Urothelium cell line (cell line): Measurements from ENCODE around the gene GUCY2C.
A peak's percentile ranks its signal among the peaks of the same experiment; 100 is the strongest.

ENCODE experiments used
- DNase-seq: peaks from one replicate; pipeline ENCODE4 v3.0.0; 2011; ENCODE audit warnings: low spot score, mixed read lengths
- FAIRE-seq: peaks from 2 replicates; lab custom pipeline; 2011; peaks lifted over from hg19 to GRCh38; lab: Jason Lieb, UNC

The GUCY2C gene

DNA sequence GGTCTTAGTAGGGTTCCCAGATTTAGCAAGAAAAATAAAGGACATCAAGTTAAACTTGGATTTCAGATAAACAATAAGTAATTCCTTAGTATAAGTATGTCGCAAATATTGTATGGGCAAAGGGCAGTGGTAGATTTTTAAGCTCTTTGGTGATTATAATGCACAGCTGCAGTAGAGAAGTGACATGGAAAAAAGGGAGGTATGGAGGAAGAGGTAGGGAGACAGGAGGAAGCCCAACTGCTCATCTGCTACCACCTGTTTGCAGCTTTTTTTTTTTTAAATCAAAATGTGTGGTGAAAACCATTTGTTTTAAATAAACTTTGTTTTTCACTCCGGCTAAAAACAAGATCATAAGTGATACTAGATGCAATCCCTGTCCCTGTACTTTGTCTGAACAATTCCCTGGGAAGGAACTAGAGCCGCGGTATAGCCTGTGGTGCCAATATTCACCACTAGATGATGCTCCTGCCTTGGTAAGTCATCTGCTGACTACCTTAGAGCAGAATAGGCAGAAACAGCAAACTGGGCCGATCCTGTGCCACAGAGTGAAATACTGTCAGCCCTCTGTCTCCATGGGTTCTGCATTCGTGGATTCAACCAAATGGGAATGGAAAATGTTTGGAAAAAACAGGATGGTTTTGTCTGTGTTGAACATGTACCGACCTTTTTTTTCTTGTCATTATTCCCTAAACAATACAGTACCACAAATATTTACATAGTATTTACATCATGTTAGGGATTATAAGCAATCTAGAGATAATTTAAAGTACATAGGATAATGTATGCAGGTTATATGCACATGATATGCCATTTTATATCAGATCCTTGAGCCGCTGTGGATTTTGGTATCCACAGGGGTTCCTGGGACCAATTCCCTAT, 66.3 kb downstream of the GUCY2C start:
- DNase-seq (peak; percentile 80), FAIRE-seq (peak; percentile 81)

GRCh38 chr12:14628771-14629170, 67.6 kb downstream of the GUCY2C start:
- FAIRE-seq: no peak
- no peak for DNase-seq

- DNase-seq: no peak
- peak; percentile 40 for FAIRE-seq
These were observed 74.6 kb downstream of the GUCY2C start for GRCh38 chr12:14621826-14622225.

DNA sequence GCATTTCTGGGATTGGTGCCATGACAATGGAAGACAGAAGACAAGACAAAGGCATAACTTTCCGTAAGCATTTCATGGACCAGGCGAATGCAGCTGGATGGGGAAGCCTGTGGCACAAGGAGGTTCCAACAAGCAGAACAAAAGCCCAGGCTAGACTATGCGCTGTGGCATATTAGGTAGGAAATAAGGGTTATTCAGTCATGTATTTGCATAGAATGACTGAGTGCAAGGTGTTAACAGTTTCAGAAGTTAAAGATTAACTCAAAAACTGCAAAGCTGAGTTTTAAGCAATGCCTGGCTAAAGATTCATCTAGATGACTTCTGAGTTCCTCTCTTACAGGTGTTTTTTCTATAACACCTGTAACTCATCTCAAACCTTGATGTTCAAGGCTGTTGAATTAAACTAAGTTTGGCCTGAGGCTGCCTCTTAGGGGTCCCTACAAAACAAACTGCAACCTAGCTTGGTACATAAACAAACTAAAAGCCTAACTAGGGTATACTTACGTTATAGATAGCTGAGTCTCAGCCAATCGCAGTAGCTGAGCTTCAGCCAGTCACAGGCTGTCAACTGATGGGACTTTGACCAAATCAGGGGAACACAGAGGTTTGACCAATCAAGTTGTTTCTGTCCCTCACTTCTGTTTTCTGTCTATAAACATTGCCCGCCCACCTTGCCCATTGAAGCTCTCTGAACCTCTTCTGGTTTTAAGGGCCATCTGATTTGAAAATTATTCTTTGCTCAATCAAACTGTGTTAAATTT, 76.5 kb downstream of the GUCY2C start:
- DNase-seq: no peak
- no peak for FAIRE-seq

GRCh38 chr12:14618983-14619382, 77.4 kb downstream of the GUCY2C start:
- FAIRE-seq (peak; percentile 71), DNase-seq (peak; percentile 38)

DNA sequence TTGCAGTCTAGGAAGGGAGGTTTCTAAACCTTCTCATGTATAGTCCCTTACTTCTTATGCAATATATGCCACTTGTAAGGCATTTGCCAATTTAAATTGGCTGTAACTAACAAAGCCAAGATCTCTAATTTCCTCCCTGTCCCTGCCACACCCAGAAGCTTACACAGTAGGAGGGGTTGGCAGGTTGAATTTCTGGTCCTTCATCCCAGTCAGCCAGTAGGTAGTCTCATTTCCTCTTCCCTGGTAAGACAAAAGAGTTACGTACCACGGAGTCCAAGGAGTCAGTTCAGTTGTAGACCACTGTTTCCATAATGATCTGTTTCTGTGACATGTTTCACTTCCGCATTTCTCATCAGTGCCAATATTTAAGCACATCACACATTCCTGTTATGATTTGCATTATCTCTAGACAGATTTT, 81.7 kb downstream of the GUCY2C start:
- FAIRE-seq (peak; percentile 20), DNase-seq (no peak)

DNA sequence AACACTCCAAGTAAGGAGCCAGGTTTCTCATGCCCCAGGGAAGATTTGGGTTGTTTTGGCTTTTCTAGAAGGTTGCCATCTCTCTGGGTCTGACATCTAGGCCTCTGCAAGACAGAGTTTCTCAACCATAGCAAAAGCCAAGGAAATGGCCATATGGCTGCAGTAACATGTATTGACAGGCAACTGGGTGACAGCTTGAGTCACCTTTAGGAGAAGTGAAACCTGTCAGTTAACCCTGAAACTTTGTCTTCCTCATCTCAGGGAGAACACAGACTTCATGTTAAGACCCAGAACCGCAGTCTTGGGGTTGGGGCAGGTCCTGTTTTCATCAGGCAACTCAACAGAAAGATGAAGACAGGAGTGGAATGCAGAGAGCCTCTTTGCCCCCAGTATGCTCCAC, 82.7 kb downstream of the GUCY2C start:
- FAIRE-seq: no peak
- DNase-seq: no peak

DNA sequence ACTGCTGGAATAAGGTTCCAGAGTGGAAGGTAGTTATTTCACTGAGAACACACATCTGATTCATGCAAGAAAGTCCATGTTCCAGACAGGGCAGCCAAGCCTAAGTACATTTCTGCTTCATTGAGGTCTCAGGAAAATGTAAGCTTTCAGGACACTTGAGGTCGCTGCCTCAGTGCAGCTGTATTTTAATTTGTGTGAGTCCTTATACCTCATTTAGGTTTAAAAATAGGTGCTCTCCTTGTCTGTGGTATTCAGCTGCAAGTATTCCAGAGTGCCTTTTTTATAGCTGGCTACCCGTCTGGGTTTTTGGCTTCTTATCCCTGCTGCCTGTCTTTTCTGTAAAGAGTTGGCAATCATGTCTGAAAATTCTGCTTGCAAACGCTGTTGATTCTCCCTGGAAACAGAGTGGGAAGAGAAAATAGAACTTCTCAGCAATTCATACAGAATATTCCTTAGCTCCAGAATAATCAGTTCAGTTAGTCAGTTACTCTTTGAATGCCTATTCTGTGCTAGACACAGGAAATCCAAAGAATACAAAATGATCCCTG, 83.4 kb downstream of the GUCY2C start:
- FAIRE-seq: no peak
- DNase-seq: no peak

GRCh38 chr12:14612250-14612649, 84.1 kb downstream of the GUCY2C start:
- FAIRE-seq: no peak
- DNase-seq: no peak

GRCh38 chr12:14611640-14612203, 84.7 kb downstream of the GUCY2C start:
- no peak for FAIRE-seq
- DNase-seq: no peak

DNA sequence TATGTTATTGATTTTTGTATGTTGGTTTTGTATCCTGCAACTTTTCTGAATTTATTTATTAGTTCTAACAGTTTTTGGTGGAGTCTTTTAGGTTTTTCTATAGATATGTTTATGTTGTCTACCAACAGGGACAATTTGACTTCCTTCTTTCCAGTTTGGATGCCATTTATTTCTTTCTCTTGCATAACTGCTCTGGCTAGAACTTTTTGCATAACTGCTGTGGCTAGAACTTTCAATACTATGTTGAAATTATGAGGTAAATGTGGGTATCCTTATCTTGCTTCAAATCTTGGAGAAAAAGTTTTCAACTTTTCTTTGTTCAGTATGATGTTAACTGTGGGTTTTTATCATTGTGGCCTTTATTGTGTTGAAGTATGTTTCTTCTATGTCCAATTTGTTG, 88.8 kb downstream of the GUCY2C start:
- FAIRE-seq: no peak
- no peak for DNase-seq

DNA sequence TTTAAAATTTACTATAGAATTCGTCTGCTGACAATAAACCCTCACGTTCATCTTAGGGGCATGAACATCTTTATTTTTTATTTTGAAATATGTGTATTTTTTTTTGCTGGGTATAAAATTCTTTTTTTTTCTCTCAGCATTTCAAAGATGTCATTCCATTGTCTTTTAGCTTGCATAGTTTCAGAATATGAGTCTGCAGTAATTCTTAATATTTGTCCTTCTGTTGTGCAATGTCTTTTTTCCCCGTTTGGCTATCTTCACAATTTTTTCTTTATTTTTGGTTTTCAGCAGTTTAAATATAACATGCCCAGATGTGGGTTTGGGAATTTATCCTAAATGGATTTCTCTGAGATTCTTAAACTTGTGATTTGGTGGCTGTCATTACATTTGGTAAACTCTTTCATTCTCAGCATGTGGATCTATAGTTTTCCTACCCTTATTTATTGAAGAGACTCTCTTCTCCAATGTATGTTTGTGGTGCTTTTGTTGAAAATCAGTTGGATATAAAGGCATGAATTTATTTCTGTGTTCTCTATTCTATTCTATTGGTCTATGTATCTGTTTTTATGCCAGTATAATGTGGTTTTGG, 90.9 kb downstream of the GUCY2C start:
- no peak for FAIRE-seq
- no peak for DNase-seq

DNA sequence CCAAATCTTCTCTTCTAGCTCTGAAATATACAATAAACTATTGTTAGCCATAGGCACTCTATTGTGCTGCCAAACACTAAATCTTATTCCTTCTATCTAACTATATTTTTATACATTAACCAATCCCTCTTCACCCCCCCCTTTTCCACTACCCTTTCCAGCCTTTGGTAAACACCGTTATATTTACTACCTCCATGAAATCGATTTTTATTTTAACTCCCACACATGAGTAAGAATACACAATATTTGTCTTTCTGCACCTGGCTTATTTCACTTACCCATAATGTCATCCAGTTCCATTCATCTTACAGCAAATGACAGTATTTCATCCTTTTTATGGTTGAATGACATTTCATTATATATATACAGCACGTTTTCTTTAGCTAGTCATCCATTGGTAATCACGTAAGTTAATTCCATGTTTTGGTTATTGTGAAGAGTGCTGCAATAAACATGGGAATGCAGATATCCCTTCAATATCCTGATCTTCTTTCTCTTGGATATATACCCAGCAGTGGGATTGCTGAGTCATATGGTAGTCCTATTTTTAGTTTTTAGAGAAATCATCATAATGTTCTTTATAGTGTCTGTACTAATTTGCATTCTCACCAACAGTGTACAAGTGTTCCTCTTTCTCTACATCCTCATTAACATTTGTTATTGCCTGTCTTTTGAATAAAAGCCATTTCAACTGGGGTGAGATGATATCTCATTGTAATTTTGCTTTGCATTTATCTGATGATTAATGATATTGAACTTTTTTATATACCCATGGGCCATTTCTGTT, 94.5 kb downstream of the GUCY2C start:
- FAIRE-seq (no peak), DNase-seq (no peak)

DNA sequence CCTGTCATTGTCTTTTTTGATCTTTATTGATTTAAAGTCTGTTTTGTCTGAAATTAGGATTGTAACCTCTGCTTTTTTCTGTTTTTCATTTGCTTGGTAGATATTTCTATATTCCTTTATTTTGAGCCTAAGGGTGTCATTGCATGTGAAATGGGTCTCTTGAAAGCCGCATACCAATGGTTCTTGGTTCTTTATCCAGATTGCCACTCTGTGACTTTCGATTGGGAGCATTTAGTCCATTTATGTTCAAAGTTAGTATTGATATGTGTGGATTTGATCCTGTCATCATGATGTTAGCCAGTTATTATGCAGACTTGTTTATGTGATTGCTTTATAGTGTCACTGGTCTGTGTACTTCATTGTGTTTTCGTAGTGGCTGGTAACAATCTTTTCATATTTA, 98.9 kb downstream of the GUCY2C start:
- no peak for FAIRE-seq

GRCh38 chr12:14591719-14592118, 104.7 kb downstream of the GUCY2C start:
- no peak for FAIRE-seq
- no peak for DNase-seq

More for the DNA sequence above, 98.9 kb downstream of the GUCY2C start:
- DNase-seq: no peak

- no peak for DNase-seq
- FAIRE-seq: no peak
These were observed 107.0 kb downstream of the GUCY2C start for GRCh38 chr12:14589169-14590004.

DNA sequence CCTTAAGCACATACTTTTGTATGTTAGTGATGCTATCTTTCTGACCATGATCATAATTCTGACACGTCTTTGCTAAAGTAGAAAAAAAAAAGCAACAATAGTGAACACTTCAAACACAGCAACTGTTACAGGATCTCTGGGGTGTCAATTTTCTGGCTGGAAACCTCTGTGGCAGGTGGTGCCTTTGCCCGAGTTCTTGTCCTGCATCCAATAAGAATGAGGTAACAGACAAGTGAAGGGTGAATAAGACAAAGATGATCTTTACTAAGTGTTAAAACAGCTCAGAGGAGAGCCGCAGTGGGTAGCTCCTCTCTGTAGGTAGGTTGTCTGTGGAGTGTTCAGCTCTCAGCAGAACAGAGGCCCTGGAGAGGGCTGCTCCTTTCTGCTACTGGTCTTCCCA, 107.8 kb downstream of the GUCY2C start:
- DNase-seq: no peak
- FAIRE-seq: no peak

DNA sequence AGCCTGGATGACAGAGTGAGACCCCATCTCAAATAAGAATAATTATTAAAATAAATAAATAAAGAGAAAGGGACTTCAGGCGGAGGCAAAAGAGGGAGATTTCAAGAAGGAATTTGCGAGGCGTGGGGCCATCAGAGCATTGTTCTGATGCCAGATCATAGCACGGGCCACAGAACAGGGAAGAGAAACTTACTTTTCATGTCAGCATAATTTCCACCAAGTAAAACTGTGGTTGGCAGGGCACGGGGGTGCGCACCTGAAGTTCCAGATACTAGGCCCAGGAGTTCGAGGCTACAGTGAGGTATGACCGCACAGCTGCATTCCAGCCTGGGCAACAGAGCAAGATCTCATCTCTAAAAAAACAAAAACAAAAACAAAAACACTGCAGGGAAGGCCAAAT, 117.8 kb downstream of the GUCY2C start:
- FAIRE-seq (no peak), DNase-seq (no peak)

DNA sequence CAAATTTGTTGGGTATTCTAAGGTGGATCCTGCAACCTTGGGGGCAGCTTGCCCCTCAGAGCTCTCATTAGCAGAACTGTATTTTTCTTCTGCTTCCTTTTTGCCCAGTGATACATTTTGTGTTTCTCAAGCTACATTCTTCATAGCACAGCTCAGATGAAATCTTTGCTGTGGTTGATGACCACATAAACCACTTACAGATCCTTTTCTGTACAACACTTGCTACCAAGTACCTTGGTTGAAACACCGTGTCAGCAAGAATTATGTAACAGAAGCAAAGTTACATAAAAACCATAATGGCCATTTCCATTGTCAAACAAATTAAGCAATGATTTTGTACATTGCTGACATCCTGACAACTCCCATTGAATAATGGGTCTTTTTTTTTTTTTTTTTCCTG, 119.1 kb downstream of the GUCY2C start:
- DNase-seq: no peak
- FAIRE-seq: no peak
